Uterus (tissue), 2 donors: ENCODE data around the gene ZNF581.

Experiments used
- POLR2A ChIP-seq, 2 donors: fragments of 450-650 bp; IDR thresholded peaks; one replicate each; pipeline ENCODE4 v1.6.1; 2016; ENCODE audit warnings: antibody characterized with exemption in 2 of 2, mild to moderate bottlenecking in 1 of 2, moderate library complexity in 1 of 2
- TF ChIP-seq, protein P1 (sequence below), 4 experiments: fragments of 200-600 bp in 2 of 4; fragments of 450-650 bp in 2 of 4; sonication (generic) in 2 of 4; IDR thresholded peaks; one replicate each; pipeline ENCODE4 v1.5.1; 2016 to 2019; ENCODE audit warnings: antibody characterized with exemption in 4 of 4, mild to moderate bottlenecking in 2 of 4, moderate library complexity in 1 of 4

GRCh38 chr19:55653651-55654322, 10.3 kb downstream of the ZNF581 start:
- peak; percentile 76 to 92 for TF ChIP-seq POLR2A (IDR thresholded peaks at IDR 0.05)
- TF ChIP-seq, protein P1, sequence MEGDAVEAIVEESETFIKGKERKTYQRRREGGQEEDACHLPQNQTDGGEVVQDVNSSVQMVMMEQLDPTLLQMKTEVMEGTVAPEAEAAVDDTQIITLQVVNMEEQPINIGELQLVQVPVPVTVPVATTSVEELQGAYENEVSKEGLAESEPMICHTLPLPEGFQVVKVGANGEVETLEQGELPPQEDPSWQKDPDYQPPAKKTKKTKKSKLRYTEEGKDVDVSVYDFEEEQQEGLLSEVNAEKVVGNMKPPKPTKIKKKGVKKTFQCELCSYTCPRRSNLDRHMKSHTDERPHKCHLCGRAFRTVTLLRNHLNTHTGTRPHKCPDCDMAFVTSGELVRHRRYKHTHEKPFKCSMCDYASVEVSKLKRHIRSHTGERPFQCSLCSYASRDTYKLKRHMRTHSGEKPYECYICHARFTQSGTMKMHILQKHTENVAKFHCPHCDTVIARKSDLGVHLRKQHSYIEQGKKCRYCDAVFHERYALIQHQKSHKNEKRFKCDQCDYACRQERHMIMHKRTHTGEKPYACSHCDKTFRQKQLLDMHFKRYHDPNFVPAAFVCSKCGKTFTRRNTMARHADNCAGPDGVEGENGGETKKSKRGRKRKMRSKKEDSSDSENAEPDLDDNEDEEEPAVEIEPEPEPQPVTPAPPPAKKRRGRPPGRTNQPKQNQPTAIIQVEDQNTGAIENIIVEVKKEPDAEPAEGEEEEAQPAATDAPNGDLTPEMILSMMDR (IDR thresholded peaks at IDR 0.05): peak; percentile 94 to 100 (median 99)
